ENCODE measurements around the gene FOXL2. TPM values are rescaled to one million over a fixed set of nuclear protein-coding genes. Genes with fewer than 3 reads are reported as not detected.

The FOXL2 gene
- polyA plus RNA-seq, 6 donors from 2014 or later = not detected

DNA sequence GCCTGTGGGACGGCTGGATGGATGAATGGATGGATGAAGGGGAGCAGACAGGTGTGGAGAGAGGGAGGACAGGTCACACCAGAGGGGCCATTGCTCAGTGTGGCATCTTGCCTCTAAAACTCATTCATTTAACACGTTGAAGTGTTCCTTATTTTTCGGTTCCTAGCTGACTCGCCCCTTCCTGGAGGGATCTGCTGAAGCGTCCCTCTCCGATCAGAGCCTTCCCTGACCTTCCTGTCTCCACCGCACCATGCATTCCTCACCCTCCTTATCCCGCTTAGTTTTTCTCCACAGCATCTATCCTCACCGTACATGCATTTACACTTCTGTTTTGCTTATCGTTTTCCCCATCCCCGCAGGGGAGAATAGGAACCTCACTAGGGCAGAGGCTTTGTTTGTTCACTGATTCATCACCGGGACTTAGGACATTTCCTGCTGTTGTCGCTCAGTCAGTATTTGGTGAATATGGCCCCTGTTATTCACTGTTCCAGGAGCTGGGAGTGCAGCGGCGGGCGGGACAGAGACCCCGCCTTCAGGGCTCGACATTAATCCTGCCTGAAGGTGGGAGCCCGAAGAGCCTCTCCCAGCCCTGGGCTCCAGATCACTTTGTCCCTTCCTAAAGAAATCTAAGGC lies 32.0 kb downstream of the FOXL2 start:
- Mint-ChIP-seq H3K9me3 (no peaks in the 10 kb centered on the region), H3K27ac (peak overlapping the region in 5 of 6 donors; percentile 9 to 88 (median 30)), H3K4me3 (peak overlapping the region; percentile 74 to 91 (median 85)), H3K27me3 (peaks cover 4 to 14% (median 5%) of the 10 kb centered on the region in 3 donors), H3K4me1 (peaks cover 5 to 15% (median 10%) of the 10 kb centered on the region in 3 donors), H3K36me3 (no peaks in the 10 kb centered on the region)
- DNase-seq (no peak), ATAC-seq (ENCODE audit: low read depth in 2 of 2) (peak in 1 of 2 donors; percentile 6)

DNA sequence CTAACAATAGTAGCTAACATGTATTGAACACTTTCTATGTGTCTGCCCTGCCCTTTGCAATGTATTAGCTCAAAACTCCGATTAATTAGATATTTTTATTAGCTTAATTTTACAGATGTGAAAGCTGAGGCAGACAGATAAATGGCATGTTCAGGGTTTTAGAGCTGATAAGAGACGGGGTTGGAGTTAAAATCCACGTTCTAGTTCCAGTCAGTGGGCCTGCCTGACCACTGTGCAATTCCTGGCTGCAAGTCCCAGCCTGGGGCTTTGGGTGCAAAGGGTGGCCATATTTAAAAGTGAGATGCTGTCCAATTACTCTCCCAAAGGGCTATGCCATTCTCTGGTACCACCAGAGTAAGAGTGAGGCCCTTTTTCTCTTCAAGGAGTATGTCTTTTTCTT lies 33.2 kb downstream of the FOXL2 start:
- Mint-ChIP-seq H3K27me3 (peaks cover 0 to 5% (median 0%) of the 10 kb centered on the region in 3 donors), H3K4me3 (no peak overlapping the region), H3K4me1 (peaks cover 5 to 15% (median 10%) of the 10 kb centered on the region in 3 donors), H3K9me3 (no peaks in the 10 kb centered on the region), H3K36me3 (no peaks in the 10 kb centered on the region), H3K27ac (no peak overlapping the region)
- no peak for DNase-seq
- ATAC-seq (ENCODE audit: low read depth in 2 of 2) = no peak

DNA sequence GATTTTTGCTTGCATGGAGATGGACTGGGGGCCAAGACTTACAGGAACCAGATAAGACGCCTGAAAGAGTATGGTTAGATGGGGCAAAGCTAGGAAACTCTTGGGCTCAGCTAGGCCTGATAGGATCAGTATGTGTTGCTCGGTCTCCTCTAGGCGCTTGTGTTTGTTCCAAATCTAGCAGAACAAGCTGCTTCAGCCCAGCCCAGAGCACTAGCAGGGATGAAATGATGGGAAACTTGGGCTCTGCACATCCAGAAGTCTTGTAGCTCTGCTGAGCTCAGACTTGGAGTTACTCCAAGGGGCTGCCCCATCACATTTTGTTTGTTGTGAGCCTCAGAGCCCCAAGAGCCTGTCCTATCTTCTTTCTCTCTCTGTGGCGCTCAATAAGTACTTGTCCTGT lies 34.7 kb downstream of the FOXL2 start:
- no peaks in the 10 kb centered on the region for H3K27me3 Mint-ChIP-seq
- DNase-seq = no peak
- no peaks in the 10 kb centered on the region for H3K36me3 Mint-ChIP-seq
- no peak overlapping the region for H3K4me3 Mint-ChIP-seq
- no peak overlapping the region for H3K27ac Mint-ChIP-seq
- ATAC-seq (ENCODE audit: low read depth in 2 of 2) = no peak
- no peaks in the 10 kb centered on the region for H3K9me3 Mint-ChIP-seq
- H3K4me1 Mint-ChIP-seq = peaks cover 5 to 15% (median 10%) of the 10 kb centered on the region in 3 donors

DNA sequence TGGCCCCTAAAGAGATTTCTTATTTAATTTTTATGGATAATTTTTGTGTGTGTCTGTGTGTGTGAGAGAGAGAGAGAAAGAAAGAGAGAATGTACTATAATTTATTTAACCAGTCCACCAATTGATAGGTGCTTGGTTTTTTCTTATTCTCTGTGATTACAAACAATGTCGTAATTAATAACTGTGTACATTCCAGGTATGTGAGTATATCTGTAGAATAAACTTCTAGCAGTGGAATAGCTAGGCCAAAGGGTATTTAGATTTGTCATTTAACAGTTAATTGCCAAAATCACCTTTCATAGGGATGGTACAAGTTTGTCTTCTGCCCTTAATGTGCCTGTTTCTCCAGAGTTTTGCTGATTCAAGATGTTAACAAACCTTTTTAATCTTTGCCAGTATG lies 35.3 kb downstream of the FOXL2 start:
- Mint-ChIP-seq H3K4me1 (peaks cover 5 to 15% (median 8%) of the 10 kb centered on the region in 3 donors), H3K36me3 (no peaks in the 10 kb centered on the region), H3K9me3 (no peaks in the 10 kb centered on the region), H3K27me3 (no peaks in the 10 kb centered on the region), H3K27ac (no peak overlapping the region), H3K4me3 (no peak overlapping the region)
- DNase-seq (no peak), ATAC-seq (ENCODE audit: low read depth in 2 of 2) (no peak)

DNA sequence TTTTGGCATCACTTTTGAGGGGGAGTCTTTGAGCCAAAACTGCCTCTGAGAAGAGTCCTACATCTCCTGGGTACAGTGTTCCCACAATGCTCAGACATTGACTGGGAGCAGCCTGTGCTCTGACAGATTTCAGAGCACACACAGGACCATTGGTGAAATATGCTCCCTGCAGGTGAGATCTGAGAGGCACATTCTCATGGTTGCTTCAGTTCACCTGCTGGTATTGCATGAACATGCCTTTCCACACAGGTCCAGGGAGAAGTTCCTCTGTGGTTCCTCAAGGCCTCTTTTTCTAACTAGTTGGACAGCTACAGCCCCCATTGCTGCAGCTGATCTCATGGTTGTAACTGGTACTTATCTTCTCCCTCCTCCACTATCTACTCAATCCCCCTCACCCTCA lies 37.0 kb downstream of the FOXL2 start:
- ATAC-seq (ENCODE audit: low read depth in 2 of 2) = no peak

GRCh38 chr3:138908846-138909245 lies 38.1 kb downstream of the FOXL2 start:
- Mint-ChIP-seq H3K27me3 (peaks cover 0 to 7% (median 0%) of the 10 kb centered on the region in 3 donors), H3K27ac (no peak overlapping the region), H3K36me3 (no peaks in the 10 kb centered on the region), H3K9me3 (no peaks in the 10 kb centered on the region), H3K4me3 (no peak overlapping the region), H3K4me1 (no peaks in the 10 kb centered on the region)
- DNase-seq (no peak), ATAC-seq (ENCODE audit: low read depth in 2 of 2) (no peak)

More for the DNA sequence above, 37.0 kb downstream of the FOXL2 start:
- Mint-ChIP-seq H3K9me3 (no peaks in the 10 kb centered on the region), H3K27ac (no peak overlapping the region), H3K4me3 (peak overlapping the region in 1 of 8 donors; percentile 17), H3K36me3 (no peaks in the 10 kb centered on the region), H3K4me1 (peaks cover 1 to 3% (median 2%) of the 10 kb centered on the region in 3 donors), H3K27me3 (peaks cover 0 to 4% (median 0%) of the 10 kb centered on the region in 3 donors)
- no peak for DNase-seq

DNA sequence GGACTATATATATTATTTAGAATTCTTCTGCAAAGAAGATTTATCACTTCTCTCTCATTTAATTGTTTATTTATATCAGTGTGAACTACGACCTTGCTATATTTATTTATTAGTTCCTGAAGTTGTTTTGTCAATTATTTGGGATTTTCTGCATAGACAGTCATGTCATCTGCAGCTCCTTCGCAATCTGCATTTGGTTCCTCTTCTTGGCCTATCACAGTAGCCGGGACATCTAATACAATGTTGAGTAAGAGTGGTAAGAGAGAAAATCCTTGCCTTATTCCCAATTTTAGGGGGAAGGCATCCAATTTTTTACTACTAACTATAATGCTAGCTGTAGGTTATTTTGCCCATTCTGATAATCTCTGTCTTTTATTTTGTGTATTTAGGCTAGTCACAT lies 39.4 kb downstream of the FOXL2 start:
- Mint-ChIP-seq H3K36me3 (no peaks in the 10 kb centered on the region), H3K27me3 (peaks cover 0 to 7% (median 0%) of the 10 kb centered on the region in 3 donors), H3K27ac (no peak overlapping the region), H3K4me3 (no peak overlapping the region), H3K4me1 (no peaks in the 10 kb centered on the region), H3K9me3 (no peaks in the 10 kb centered on the region)
- DNase-seq = no peak
- ATAC-seq (ENCODE audit: low read depth in 2 of 2) = no peak

- Mint-ChIP-seq H3K9me3 (no peaks in the 10 kb centered on the region), H3K4me1 (no peaks in the 10 kb centered on the region), H3K36me3 (peaks cover 0 to under 1% of the 10 kb centered on the region in 2 donors), H3K4me3 (no peak overlapping the region), H3K27ac (no peak overlapping the region), H3K27me3 (peaks cover 0 to 21% (median 0%) of the 10 kb centered on the region in 3 donors)
- no peak for DNase-seq
- no peak for ATAC-seq (ENCODE audit: low read depth in 2 of 2)
These were observed 44.8 kb downstream of the FOXL2 start for GRCh38 chr3:138902171-138902570.

GRCh38 chr3:138901567-138901966 lies 45.4 kb downstream of the FOXL2 start:
- no peak for ATAC-seq (ENCODE audit: low read depth in 2 of 2)
- Mint-ChIP-seq H3K4me3 (no peak overlapping the region), H3K36me3 (peaks cover 0 to 4% of the 10 kb centered on the region in 2 donors), H3K4me1 (no peaks in the 10 kb centered on the region), H3K9me3 (no peaks in the 10 kb centered on the region), H3K27me3 (peaks cover 0 to 21% (median 0%) of the 10 kb centered on the region in 3 donors), H3K27ac (no peak overlapping the region)
- no peak for DNase-seq

DNA sequence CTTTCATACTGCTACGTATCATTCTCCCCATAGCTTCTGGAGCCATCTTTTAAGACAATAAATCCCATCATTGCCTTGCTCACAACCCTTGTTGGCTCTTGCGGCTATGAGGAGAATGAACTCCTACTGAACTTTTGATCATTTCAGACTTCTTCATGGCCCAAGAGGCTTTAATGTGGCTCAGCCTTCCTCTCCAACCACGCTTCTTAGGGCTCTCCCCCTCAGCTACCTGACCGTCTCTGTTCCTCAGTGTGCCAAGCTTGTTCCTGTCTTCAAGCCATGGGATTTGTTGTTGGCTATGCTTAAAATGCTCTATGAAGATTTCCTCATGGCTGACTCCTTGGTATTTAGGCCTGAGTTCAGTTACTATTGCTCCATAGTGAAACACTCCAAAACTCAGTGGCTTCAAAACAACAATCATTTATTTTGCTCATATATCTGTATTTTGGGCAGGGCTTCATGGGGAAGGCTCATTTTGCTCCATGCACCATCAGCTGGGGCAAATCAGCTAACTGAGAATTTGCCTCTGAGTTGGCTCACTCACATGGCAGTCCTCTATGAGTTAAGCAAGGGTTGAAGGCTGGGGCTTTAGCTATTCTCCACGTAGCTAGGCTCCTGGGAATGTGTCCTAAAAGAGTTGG lies 47.5 kb downstream of the FOXL2 start:
- Mint-ChIP-seq H3K36me3 (peaks cover 0 to 4% of the 10 kb centered on the region in 2 donors), H3K27me3 (peaks cover 0 to 14% (median 0%) of the 10 kb centered on the region in 3 donors), H3K4me1 (no peaks in the 10 kb centered on the region), H3K9me3 (no peaks in the 10 kb centered on the region), H3K27ac (peak overlapping the region in 2 of 6 donors; percentile 10 to 13), H3K4me3 (no peak overlapping the region)
- DNase-seq = no peak
- ATAC-seq (ENCODE audit: low read depth in 2 of 2) = no peak

GRCh38 chr3:138898708-138899107 lies 48.2 kb downstream of the FOXL2 start:
- peaks cover 0 to 4% of the 10 kb centered on the region in 2 donors for H3K36me3 Mint-ChIP-seq
- no peaks in the 10 kb centered on the region for H3K9me3 Mint-ChIP-seq
- H3K4me3 Mint-ChIP-seq = no peak overlapping the region
- DNase-seq (no peak), ATAC-seq (ENCODE audit: low read depth in 2 of 2) (no peak)
- H3K27ac Mint-ChIP-seq = no peak overlapping the region
- no peaks in the 10 kb centered on the region for H3K4me1 Mint-ChIP-seq
- H3K27me3 Mint-ChIP-seq = peaks cover 0 to 14% (median 0%) of the 10 kb centered on the region in 3 donors

- H3K4me3 Mint-ChIP-seq = no peak overlapping the region
- H3K27ac Mint-ChIP-seq = peak overlapping the region in 1 of 6 donors; percentile 26
- H3K9me3 Mint-ChIP-seq = no peaks in the 10 kb centered on the region
- H3K4me1 Mint-ChIP-seq = no peaks in the 10 kb centered on the region
- peaks cover 0 to 14% (median 0%) of the 10 kb centered on the region in 3 donors for H3K27me3 Mint-ChIP-seq
- peaks cover 0 to 4% of the 10 kb centered on the region in 2 donors for H3K36me3 Mint-ChIP-seq
- ATAC-seq (ENCODE audit: low read depth in 2 of 2) = no peak
- no peak for DNase-seq
These were observed 48.6 kb downstream of the FOXL2 start for GRCh38 chr3:138898301-138898700.
